ENCODE measurements around the gene ADGRL4. TPM values are rescaled to one million over a fixed set of nuclear protein-coding genes. Genes with fewer than 3 reads are reported as not detected.

ADGRL4 gene
- polyA plus RNA-seq, 2 of the 4 experiments (the other 2 are of a cell fraction): not detected

- TF ChIP-seq CBX2 (IDR thresholded peaks at IDR 0.05; ENCODE audit: borderline replicate concordance, low read depth) (no peak), POLR2AphosphoS2 (conservative IDR thresholded peaks at IDR 0.05; ENCODE audit: low read length) (no peak), HOXB5 (CRISPR knock-in tag; IDR thresholded peaks at IDR 0.05) (no peak), FOSB (CRISPR knock-in tag; IDR thresholded peaks at IDR 0.05) (no peak), MAX (IDR thresholded peaks at IDR 0.05) (no peak), RNF2 (IDR thresholded peaks at IDR 0.05; ENCODE audit: borderline replicate concordance, low read depth) (no peak), ATOH8 (CRISPR knock-in tag; IDR thresholded peaks at IDR 0.05; ENCODE audit: low read depth) (no peak), MAZ (IDR thresholded peaks at IDR 0.05; ENCODE audit: borderline replicate concordance, low read depth, low read length) (no peak), CHD4 (IDR thresholded peaks at IDR 0.05; ENCODE audit: borderline replicate concordance) (no peak), BHLHE40 (IDR thresholded peaks at IDR 0.05; ENCODE audit: low read depth, low read length) (no peak), POLR2A (IDR thresholded peaks at IDR 0.05; ENCODE audit: low read length) (no peak), JUNB (IDR thresholded peaks at IDR 0.05) (no peak), CBX8 (IDR thresholded peaks at IDR 0.05) (no peak)
Measured at GRCh38 chr1:78918157-78918556, 88.4 kb downstream of the ADGRL4 start.

DNA sequence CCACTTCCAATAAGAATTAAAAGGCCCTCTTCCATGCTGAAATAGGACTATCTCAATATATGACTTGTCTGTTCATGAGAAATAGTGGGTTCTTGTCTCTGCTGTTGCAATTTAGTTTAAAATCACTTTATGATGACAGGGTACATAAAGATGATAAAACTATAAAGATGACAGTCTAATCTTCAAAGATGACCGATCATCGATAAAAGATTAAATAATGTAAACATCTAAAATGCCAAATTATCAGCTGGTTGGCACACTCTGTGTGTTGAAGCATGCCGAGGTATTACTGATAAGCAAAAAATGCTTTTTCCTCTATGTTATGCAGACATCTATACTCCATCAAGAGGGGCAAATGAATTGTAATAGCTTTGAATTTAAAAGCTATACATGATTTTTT is 89.5 kb downstream of the ADGRL4 start:
- no peak for FAIRE-seq
- no peak for ATAC-seq
- Histone ChIP-seq H3K4me3 (no peak overlapping the region), H3K4me2 (no peak overlapping the region), H3K4me1 (no peaks in the 10 kb centered on the region), H3K27ac (no peak overlapping the region), H3K9me3 (no peaks in the 10 kb centered on the region)
- 69% methylated on average over 3 of the region's 3 CpGs for WGBS (ENCODE audit: missing lambda C conversion rate)
- CTCF ChIA-PET: no interaction called here
- TF ChIP-seq RNF2 (IDR thresholded peaks at IDR 0.05; ENCODE audit: borderline replicate concordance, low read depth): no peak
- no peak for TF ChIP-seq CBX8 (IDR thresholded peaks at IDR 0.05)
- no peak for TF ChIP-seq JUNB (IDR thresholded peaks at IDR 0.05)
- TF ChIP-seq KDM5A (IDR thresholded peaks at IDR 0.05): no peak
- no peak for TF ChIP-seq HOXB13 (CRISPR knock-in tag; IDR thresholded peaks at IDR 0.05; ENCODE audit: low read depth)
- TF ChIP-seq PHF8 (IDR thresholded peaks at IDR 0.05; ENCODE audit: borderline replicate concordance, low read depth): no peak
- POLR2A ChIA-PET: no interaction called here
- DNase-seq (ENCODE audit: low read depth in 1 of 2, low spot score in 1 of 2): no peak

More at GRCh38 chr1:78918157-78918556, 88.4 kb downstream of the ADGRL4 start:
- DNase-seq (ENCODE audit: low read depth in 1 of 2, low spot score in 1 of 2): no peak
- ATAC-seq: no peak
- ChIA-PET CTCF (no interaction called here), POLR2A (no interaction called here)
- no peak overlapping the region for H3K4me3 ChIP-seq
- peak overlapping the region; percentile 22; the same call in 2 of the 3 replicates for H3K4me2 ChIP-seq
- H3K4me1 ChIP-seq: no peaks in the 10 kb centered on the region
- 56% methylated on average over 2 of the region's 2 CpGs for WGBS (ENCODE audit: missing lambda C conversion rate)
- no peak overlapping the region for H3K27ac ChIP-seq
- no peak for FAIRE-seq
- H3K9me3 ChIP-seq: no peaks in the 10 kb centered on the region

GRCh38 chr1:78913950-78914349 is 92.6 kb downstream of the ADGRL4 start:
- FAIRE-seq: no peak
- Histone ChIP-seq H3K4me2 (no peak overlapping the region), H3K9me3 (no peaks in the 10 kb centered on the region), H3K27ac (no peak overlapping the region), H3K4me1 (no peaks in the 10 kb centered on the region), H3K4me3 (no peak overlapping the region)
- ChIA-PET CTCF (no interaction called here), POLR2A (no interaction called here)
- no peak for DNase-seq (ENCODE audit: low read depth in 1 of 2, low spot score in 1 of 2)
- no peak for ATAC-seq
- WGBS (ENCODE audit: missing lambda C conversion rate): 51% methylated on average over 2 of the region's 2 CpGs
- TF ChIP-seq CHD2 (IDR thresholded peaks at IDR 0.05; ENCODE audit: low read length, partially characterized antibody) (no peak), RAD21 (conservative IDR thresholded peaks at IDR 0.05 in 1 of 2, IDR thresholded peaks at IDR 0.05 in 1 of 2) (no peak), NR3C1 (IDR thresholded peaks at IDR 0.05) (no peak), SREBF2 (IDR thresholded peaks at IDR 0.05) (no peak), MAZ (IDR thresholded peaks at IDR 0.05; ENCODE audit: borderline replicate concordance, low read depth, low read length) (no peak), ZNF302 (CRISPR knock-in tag; IDR thresholded peaks at IDR 0.05) (no peak), EHMT2 (IDR thresholded peaks at IDR 0.05; ENCODE audit: low read depth) (no peak), FOXS1 (CRISPR knock-in tag; IDR thresholded peaks at IDR 0.05) (no peak), MAX (IDR thresholded peaks at IDR 0.05) (no peak)
- TF ChIP-seq, protein P1, sequence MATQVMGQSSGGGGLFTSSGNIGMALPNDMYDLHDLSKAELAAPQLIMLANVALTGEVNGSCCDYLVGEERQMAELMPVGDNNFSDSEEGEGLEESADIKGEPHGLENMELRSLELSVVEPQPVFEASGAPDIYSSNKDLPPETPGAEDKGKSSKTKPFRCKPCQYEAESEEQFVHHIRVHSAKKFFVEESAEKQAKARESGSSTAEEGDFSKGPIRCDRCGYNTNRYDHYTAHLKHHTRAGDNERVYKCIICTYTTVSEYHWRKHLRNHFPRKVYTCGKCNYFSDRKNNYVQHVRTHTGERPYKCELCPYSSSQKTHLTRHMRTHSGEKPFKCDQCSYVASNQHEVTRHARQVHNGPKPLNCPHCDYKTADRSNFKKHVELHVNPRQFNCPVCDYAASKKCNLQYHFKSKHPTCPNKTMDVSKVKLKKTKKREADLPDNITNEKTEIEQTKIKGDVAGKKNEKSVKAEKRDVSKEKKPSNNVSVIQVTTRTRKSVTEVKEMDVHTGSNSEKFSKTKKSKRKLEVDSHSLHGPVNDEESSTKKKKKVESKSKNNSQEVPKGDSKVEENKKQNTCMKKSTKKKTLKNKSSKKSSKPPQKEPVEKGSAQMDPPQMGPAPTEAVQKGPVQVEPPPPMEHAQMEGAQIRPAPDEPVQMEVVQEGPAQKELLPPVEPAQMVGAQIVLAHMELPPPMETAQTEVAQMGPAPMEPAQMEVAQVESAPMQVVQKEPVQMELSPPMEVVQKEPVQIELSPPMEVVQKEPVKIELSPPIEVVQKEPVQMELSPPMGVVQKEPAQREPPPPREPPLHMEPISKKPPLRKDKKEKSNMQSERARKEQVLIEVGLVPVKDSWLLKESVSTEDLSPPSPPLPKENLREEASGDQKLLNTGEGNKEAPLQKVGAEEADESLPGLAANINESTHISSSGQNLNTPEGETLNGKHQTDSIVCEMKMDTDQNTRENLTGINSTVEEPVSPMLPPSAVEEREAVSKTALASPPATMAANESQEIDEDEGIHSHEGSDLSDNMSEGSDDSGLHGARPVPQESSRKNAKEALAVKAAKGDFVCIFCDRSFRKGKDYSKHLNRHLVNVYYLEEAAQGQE (IDR thresholded peaks at IDR 0.05): no peak
- TF ChIP-seq, protein P2, sequence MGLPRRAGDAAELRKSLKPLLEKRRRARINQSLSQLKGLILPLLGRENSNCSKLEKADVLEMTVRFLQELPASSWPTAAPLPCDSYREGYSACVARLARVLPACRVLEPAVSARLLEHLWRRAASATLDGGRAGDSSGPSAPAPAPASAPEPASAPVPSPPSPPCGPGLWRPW (IDR thresholded peaks at IDR 0.05): no peak

Measured in A549 (cell line).